Measurements from ENCODE around the gene FGFR1OP2.
A peak's percentile ranks its signal among the peaks of the same experiment; 100 is the strongest.

FGFR1OP2 gene

DNA sequence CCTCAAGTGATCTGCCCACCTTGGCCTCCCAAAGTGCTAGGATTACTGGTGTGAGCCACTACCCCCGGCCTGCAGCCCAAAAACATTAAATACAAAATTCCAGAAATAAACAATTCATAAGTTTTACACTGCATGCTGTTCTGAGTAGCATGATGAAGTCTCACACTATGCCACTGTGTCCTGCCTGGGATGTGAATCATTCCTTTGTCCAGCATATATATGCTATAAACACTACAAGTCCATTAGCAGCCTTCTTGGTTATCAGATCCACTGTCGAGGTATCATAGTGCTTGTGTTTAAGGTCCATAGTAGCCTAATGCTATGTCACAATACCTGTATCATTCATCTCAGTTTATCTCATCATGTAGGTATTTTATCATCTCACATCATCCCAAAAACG lies 16.4 kb upstream of the FGFR1OP2 start:
- Histone ChIP-seq H3K79me2 (ENCODE audit: control insufficient read depth, insufficient read depth, low read length, unreplicated experiment) (no peaks in the 10 kb centered on the region), H3K36me3 (ENCODE audit: insufficient read depth, low read length) (peaks cover 25% of the 10 kb centered on the region), H3K4me1 (ENCODE audit: control insufficient read depth, insufficient read depth, low read length, unreplicated experiment) (no peaks in the 10 kb centered on the region), H3K27ac (ENCODE audit: low read depth, low read length) (no peak overlapping the region), H2AFZ (ENCODE audit: low read length, unreplicated experiment) (no peak overlapping the region), H3K4me3 (ENCODE audit: low read depth, low read length) (no peak overlapping the region), H3K27me3 (ENCODE audit: insufficient read depth, low read length) (no peaks in the 10 kb centered on the region)

DNA sequence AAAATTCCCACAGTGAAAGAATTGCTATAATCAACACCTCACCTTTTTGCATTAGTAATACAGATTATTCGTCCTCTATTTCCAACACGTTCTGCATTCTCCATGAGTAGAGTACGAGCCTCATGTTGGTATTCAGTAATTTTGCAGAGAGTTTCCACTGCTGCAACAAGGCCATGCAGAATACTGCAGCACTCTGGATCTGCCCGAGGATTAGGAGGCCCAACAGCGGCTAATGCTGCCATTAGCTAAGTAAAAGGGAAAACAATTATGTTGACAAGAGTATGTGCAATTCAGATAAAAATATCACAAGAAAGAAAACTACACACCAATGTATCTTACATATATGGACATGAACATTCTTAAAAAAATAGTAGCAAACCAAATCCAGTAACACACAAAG lies 9.6 kb upstream of the FGFR1OP2 start:
- Histone ChIP-seq H3K27ac (ENCODE audit: low read depth, low read length) (no peak overlapping the region), H3K79me2 (ENCODE audit: control insufficient read depth, insufficient read depth, low read length, unreplicated experiment) (peaks cover 23% of the 10 kb centered on the region), H3K36me3 (ENCODE audit: insufficient read depth, low read length) (peaks cover 35% of the 10 kb centered on the region), H3K4me1 (ENCODE audit: control insufficient read depth, insufficient read depth, low read length, unreplicated experiment) (no peaks in the 10 kb centered on the region), H3K4me3 (ENCODE audit: low read depth, low read length) (no peak overlapping the region), H3K27me3 (ENCODE audit: insufficient read depth, low read length) (no peaks in the 10 kb centered on the region), H2AFZ (ENCODE audit: low read length, unreplicated experiment) (no peak overlapping the region)

DNA sequence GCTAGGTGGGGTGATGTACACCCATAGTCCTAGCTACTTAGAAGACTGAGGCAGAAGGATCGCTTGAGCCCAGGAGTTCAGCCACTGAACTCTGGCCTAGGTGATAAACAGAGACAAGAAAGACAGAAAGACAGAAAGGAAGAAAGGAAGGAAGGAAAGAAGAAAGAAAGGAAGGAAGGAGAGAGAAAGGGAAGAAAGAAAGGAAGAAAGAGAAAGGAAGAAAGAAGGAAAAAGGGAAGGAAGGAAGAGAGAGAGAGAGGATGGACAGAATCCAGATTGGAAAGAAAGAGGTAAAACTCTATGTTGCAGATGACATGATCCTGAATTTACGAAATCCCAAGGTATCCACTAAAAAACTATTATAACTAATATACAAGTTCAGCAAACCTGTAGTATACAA lies 8.7 kb upstream of the FGFR1OP2 start:
- Histone ChIP-seq H3K27ac (ENCODE audit: low read depth, low read length) (no peak overlapping the region), H3K79me2 (ENCODE audit: control insufficient read depth, insufficient read depth, low read length, unreplicated experiment) (peaks cover 30% of the 10 kb centered on the region), H3K4me3 (ENCODE audit: low read depth, low read length) (no peak overlapping the region), H2AFZ (ENCODE audit: low read length, unreplicated experiment) (no peak overlapping the region), H3K36me3 (ENCODE audit: insufficient read depth, low read length) (peaks cover 30% of the 10 kb centered on the region), H3K4me1 (ENCODE audit: control insufficient read depth, insufficient read depth, low read length, unreplicated experiment) (no peaks in the 10 kb centered on the region), H3K27me3 (ENCODE audit: insufficient read depth, low read length) (no peaks in the 10 kb centered on the region)

DNA sequence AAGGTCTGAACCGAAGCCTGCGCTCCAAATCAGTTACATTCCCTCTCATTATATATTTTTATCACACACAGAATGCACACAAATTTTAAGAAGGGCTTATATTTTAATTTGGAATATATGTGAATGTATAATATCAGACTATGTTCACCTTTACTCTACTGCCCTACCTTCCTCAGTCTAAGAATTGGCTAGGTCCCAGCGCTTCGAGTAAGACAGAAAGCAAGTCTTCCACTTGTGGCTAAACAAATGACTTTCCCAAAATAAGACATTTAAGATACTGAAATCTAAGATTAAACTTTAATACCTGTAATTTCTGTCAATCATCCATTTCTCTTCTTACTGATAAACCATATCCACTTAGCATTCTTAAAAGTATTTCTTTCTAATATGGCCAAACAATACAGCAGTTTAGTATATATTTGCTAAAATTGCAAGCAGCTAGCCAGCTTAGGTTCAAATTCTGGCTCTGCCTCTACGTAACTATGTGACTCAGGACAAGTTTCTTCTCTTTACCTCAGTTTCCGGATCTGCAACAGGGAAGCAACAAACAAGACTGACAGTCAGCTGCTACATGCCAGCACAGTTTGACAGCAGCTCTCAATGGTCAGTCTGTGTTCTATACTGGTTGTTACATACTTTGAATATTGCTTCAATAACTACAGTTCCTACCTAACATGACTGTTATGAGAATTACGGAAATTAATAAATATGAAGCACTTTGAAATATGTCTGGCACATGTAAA lies 2.5 kb upstream of the FGFR1OP2 start:
- Histone ChIP-seq H3K27me3 (ENCODE audit: insufficient read depth, low read length) (no peaks in the 10 kb centered on the region), H3K4me3 (ENCODE audit: low read depth, low read length) (peak overlapping the region; percentile 86), H2AFZ (ENCODE audit: low read length, unreplicated experiment) (no peak overlapping the region), H3K27ac (ENCODE audit: low read depth, low read length) (no peak overlapping the region), H3K36me3 (ENCODE audit: insufficient read depth, low read length) (peaks cover 7% of the 10 kb centered on the region; the same call in 1 of the 2 replicates), H3K79me2 (ENCODE audit: control insufficient read depth, insufficient read depth, low read length, unreplicated experiment) (peaks cover 80% of the 10 kb centered on the region), H3K4me1 (ENCODE audit: control insufficient read depth, insufficient read depth, low read length, unreplicated experiment) (peaks cover 22% of the 10 kb centered on the region)

DNA sequence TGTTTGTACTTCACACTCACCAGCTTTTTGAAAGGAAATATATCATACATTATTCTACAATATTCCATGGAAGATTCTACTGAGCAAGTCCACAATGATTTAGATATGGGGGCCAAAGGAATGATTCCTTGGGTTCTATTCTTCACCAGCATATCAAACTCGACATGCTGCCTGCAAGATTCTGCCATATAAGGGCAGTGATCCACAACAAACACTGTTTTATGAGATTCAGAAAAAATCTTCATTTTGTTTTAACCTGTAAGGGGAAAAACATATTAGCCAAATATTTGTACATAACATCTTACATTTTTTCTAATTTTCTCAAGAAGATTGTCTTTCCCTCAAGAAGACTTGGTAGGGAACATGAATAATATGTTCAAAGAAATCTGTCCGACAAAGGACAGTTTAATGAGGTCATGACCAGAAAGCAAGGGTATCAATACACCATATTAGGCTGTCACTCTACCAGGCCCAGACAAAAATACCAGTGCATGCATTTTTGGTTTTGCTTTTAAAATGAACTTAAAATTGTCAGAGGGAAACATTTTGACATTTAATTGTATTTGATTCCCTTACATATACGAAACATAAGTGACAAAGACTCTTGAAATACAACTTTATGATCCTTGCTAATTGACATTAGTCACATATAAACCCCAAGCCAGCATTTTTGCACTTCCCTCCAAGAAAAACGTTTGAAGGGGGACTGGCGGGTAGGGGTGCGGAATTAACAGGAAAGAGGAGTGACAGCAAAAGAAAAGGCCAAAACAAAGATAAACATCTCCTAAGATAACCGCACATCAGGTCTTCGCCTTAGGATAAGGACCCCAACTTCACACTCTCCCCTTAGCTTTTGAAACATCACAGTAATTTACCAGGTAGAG lies 1.5 kb upstream of the FGFR1OP2 start:
- peak overlapping the region; percentile 90; the same call in 1 of the 2 replicates for H3K27ac ChIP-seq (ENCODE audit: low read depth, low read length)
- H3K36me3 ChIP-seq (ENCODE audit: insufficient read depth, low read length) = peaks cover 6% of the 10 kb centered on the region; the same call in 1 of the 2 replicates
- H3K4me1 ChIP-seq (ENCODE audit: control insufficient read depth, insufficient read depth, low read length, unreplicated experiment) = peaks cover 32% of the 10 kb centered on the region

DNA sequence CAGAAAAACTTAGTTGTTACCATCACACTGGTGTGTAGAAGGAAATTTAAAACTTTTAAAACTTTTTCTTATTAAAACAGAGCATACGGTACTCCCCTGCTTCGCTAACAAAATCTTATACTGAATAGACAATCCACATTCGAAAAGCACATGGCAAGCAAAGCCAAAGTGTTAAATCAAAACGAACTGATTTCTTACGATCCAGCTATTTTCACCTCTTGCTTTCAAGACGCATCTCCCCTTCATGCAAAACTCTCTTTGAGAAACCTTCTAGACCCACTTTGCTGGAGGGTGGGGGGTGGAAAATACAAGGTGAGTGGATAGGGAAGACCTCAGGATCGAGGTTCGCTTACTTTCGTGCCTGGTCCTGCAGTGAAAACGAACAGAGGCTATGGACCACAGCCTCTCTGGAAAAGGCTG lies 817 bp upstream of the FGFR1OP2 start:
- Histone ChIP-seq H3K79me2 (ENCODE audit: control insufficient read depth, insufficient read depth, low read length, unreplicated experiment) (peaks cover 92% of the 10 kb centered on the region), H3K27me3 (ENCODE audit: insufficient read depth, low read length) (no peaks in the 10 kb centered on the region), H3K36me3 (ENCODE audit: insufficient read depth, low read length) (peaks cover 6% of the 10 kb centered on the region; the same call in 1 of the 2 replicates), H3K27ac (ENCODE audit: low read depth, low read length) (peak overlapping the region; percentile 90), H2AFZ (ENCODE audit: low read length, unreplicated experiment) (peak overlapping the region; percentile 9), H3K4me1 (ENCODE audit: control insufficient read depth, insufficient read depth, low read length, unreplicated experiment) (peaks cover 38% of the 10 kb centered on the region), H3K4me3 (ENCODE audit: low read depth, low read length) (peak overlapping the region; percentile 86)

More for the DNA sequence above, 1.5 kb upstream of the FGFR1OP2 start:
- Histone ChIP-seq H3K27me3 (ENCODE audit: insufficient read depth, low read length) (no peaks in the 10 kb centered on the region), H3K79me2 (ENCODE audit: control insufficient read depth, insufficient read depth, low read length, unreplicated experiment) (peaks cover 89% of the 10 kb centered on the region), H3K4me3 (ENCODE audit: low read depth, low read length) (peak overlapping the region; percentile 86), H2AFZ (ENCODE audit: low read length, unreplicated experiment) (peak overlapping the region; percentile 9)

DNA sequence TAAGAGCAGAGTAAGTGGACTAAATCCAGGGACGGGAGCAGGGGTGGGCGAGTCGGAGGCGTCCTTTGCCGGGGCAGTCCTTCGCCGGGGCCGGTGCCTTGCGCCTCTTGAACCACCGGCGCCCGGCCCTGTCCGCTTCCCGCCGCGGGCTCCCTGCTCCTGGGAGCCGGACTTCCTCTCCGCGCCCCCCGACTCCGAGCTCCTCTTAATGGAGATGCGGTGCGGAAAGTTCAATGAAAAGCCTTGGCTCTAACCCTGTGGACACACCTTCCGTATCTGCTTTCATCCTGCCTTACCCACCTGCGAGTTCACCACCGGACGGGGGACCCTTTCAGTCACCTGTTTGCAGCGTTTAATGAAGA lies 412 bp downstream of the FGFR1OP2 start:
- Histone ChIP-seq H3K79me2 (ENCODE audit: control insufficient read depth, insufficient read depth, low read length, unreplicated experiment) (peaks cover 92% of the 10 kb centered on the region), H3K36me3 (ENCODE audit: insufficient read depth, low read length) (no peaks in the 10 kb centered on the region; the same call in 1 of the 2 replicates), H3K27ac (ENCODE audit: low read depth, low read length) (peak overlapping the region; percentile 90), H3K27me3 (ENCODE audit: insufficient read depth, low read length) (no peaks in the 10 kb centered on the region), H2AFZ (ENCODE audit: low read length, unreplicated experiment) (peak overlapping the region; percentile 83), H3K4me3 (ENCODE audit: low read depth, low read length) (peak overlapping the region; percentile 86), H3K4me1 (ENCODE audit: control insufficient read depth, insufficient read depth, low read length, unreplicated experiment) (peaks cover 47% of the 10 kb centered on the region)

DNA sequence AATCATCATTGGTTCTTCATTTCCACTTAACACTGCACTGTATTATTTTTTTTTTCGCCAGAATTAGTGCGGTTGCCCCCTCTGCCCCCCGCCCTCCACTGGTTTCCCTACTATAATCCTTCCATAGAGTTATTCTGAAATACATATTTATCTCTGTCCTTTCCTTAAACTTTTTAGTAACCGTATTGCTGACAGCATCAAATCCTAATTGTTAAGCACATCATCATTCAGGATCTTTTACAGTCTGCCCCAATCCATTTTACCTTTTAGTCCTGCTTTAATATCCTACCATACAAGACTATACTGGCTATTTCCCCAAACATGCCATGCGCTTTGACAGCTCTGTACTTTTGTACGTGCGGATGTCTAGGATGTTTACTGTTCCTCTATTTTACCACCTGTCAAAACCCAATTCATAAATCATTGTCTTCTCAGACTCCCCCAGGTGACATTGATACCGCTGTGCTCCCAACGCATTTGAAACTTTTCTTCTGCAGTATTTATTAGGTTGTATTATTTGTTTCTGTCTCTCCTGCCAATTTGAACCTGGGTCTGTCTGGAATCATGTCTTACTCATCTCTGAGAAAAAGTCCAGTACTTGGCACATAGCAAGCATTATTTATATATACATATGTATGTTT lies 1.0 kb downstream of the FGFR1OP2 start:
- Histone ChIP-seq H3K79me2 (ENCODE audit: control insufficient read depth, insufficient read depth, low read length, unreplicated experiment) (peaks cover 94% of the 10 kb centered on the region), H3K4me3 (ENCODE audit: low read depth, low read length) (peak overlapping the region; percentile 86), H3K27me3 (ENCODE audit: insufficient read depth, low read length) (no peaks in the 10 kb centered on the region), H2AFZ (ENCODE audit: low read length, unreplicated experiment) (peak overlapping the region; percentile 83), H3K4me1 (ENCODE audit: control insufficient read depth, insufficient read depth, low read length, unreplicated experiment) (peaks cover 47% of the 10 kb centered on the region), H3K27ac (ENCODE audit: low read depth, low read length) (peak overlapping the region; percentile 90; the same call in 1 of the 2 replicates), H3K36me3 (ENCODE audit: insufficient read depth, low read length) (peaks cover 5% of the 10 kb centered on the region; the same call in 1 of the 2 replicates)

DNA sequence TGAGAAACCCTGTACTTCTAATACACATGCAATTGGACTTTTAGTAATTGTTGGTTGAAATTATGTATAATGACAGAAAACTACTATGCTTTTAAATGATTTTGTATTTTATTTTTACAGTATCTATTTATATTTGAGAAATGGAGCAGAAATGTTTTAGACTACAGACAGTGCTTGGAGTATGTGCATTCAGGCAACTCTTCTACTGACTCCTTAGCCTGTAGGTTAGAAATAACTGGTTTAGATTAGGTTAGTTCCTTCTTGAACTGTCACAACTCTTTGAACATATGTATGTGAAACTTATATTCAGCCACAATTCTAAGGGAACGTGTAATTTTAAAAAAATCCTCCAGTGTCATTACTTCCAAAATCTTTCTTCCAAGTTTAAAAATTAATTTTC lies 1.7 kb downstream of the FGFR1OP2 start:
- H3K27ac ChIP-seq (ENCODE audit: low read depth, low read length) = no peak overlapping the region

DNA sequence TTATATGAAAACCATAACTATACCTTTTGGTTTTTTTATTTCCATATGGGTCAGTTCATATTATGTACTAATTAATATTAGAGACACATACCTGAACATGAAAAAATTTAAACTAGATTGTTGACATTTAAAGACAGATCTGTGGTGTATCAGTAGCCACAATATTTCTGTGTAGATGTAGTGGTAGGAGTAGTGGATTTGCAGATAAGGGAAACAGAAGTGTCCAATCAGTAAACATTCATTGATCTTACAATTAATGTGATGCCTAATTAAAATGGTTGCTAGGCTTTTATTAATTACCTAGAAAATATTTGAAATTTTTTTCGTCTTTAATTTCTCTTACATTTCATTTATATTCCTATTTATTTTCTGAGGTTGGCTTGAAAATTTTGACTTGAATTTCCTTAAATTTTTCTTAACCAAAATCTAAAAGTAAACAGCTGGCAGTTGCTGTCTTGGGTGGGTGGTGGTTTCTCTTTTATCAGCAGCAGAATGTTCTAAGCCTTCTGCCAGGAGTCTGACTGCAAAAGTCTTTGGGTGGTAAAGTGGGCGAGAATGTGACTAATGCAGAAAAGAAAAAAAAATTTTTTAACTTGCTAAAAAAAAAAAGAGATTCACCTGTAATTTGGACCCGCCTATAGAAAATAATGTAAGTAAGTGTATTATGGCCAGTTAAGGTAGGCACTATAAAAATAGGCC lies 2.4 kb downstream of the FGFR1OP2 start:
- peak overlapping the region; percentile 48 for H3K27ac ChIP-seq (ENCODE audit: low read depth, low read length)
- H2AFZ ChIP-seq (ENCODE audit: low read length, unreplicated experiment) = no peak overlapping the region
- H3K4me3 ChIP-seq (ENCODE audit: low read depth, low read length) = peak overlapping the region; percentile 86
- H3K4me1 ChIP-seq (ENCODE audit: control insufficient read depth, insufficient read depth, low read length, unreplicated experiment) = peaks cover 41% of the 10 kb centered on the region
- peaks cover 94% of the 10 kb centered on the region for H3K79me2 ChIP-seq (ENCODE audit: control insufficient read depth, insufficient read depth, low read length, unreplicated experiment)
- H3K27me3 ChIP-seq (ENCODE audit: insufficient read depth, low read length) = no peaks in the 10 kb centered on the region
- H3K36me3 ChIP-seq (ENCODE audit: insufficient read depth, low read length) = peaks cover 5% of the 10 kb centered on the region

More for the DNA sequence above, 1.7 kb downstream of the FGFR1OP2 start:
- peaks cover 94% of the 10 kb centered on the region for H3K79me2 ChIP-seq (ENCODE audit: control insufficient read depth, insufficient read depth, low read length, unreplicated experiment)
- no peaks in the 10 kb centered on the region for H3K27me3 ChIP-seq (ENCODE audit: insufficient read depth, low read length)
- peak overlapping the region; percentile 86 for H3K4me3 ChIP-seq (ENCODE audit: low read depth, low read length)
- no peak overlapping the region for H2AFZ ChIP-seq (ENCODE audit: low read length, unreplicated experiment)
- peaks cover 5% of the 10 kb centered on the region for H3K36me3 ChIP-seq (ENCODE audit: insufficient read depth, low read length)
- H3K4me1 ChIP-seq (ENCODE audit: control insufficient read depth, insufficient read depth, low read length, unreplicated experiment) = peaks cover 47% of the 10 kb centered on the region
